Middle frontal gyrus (tissue), 1 donor: ENCODE data around the gene ABLIM2.

Experiments used
- DNase-seq: peaks from one replicate; pipeline ENCODE4 v3.0.0-alpha.2; 2015; ENCODE audit warnings: low spot score; ENCODE audit errors: extremely low spot score

ABLIM2 gene

DNA sequence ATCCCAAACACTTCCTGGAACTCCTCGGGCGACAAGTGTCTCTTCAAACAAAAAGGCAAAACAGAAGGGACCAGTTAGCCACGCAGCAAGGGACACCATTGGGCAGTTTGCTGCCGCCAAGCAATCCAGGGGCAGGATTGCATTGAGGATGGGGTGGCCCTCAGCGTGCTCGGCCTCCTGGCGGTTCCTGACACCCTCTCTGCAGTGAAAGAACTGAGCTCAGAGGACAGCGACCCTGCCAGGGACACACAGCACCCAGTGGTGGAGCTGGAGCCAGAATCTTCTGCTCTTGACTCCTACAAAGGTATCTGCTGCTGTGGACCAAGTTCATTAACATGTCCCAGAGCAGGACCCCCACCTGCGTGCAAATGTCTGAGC lies 191.6 kb downstream of the ABLIM2 start:
- DNase-seq: no peak

DNA sequence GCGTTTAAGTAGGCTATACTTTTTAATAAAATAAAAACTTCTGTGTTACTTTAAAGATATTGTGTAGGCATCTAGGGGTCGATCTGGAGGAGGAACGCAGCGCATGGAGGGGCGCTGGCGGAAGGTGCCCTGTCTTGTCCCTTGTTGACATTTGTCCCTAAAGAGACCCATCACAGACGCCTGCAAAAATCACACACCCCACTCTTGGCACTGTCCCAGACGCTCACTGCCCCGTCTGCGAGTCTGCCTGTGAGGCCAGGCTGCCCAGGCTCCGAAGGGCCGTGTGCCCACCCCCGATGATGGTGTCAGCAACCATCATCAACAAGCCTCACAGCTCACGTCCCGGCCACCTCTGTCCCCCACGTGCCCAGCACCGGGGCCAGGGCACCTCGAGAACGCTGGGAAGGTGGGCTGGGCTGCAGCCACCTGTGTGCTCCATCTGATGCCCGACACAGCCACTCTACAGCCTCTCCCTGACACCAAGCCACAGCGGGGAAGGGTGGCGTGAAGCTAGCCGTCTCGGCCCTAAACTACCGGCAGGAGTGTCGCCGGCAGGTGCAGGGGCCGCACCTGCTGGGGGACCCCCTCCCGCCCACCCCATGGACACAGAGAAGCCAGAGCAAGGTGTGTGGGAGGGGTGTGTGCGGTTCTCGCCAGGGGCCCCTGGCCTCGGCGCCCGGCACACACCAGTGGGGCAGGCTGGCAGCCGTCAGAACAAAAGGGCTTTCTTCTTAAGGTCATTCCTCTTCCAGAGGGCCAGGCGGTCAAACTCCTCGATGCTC lies 192.1 kb downstream of the ABLIM2 start:
- DNase-seq: no peak

DNA sequence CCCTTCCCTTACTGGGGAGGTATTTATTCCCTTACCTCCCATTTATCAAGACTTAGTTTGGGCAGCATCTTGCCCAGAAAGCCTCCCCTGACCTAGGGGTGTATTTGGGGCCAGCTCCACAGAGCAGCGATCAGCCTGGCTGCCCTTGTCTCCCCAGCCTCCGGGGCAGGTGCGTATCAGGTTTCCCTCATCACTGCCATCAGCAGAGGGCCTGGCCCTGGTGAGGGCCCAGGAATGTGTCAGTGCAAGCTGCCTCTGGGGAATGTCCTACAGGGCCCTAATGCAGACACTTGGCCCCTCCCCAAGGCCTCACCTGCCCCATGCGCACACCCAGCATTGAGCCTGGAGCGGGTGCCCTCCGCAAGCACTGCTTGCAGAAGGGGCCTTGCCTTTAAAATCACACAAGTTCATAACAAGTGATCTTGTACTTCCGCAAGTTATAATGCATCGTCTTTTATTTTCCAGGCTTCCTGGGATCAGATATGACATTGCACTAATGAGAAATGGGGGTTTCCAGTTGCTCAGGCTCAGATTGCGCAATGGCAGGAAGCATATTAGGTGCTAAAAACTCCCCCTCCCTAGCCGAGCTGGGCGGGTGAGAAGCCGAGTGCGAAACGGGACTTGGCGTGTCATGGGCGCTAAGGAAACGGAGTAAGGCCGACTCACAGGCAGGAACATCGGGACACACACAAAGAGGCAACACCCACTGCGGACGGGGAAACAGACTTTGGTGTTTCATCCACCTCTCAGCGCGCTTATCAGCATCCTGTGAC lies 193.5 kb downstream of the ABLIM2 start:
- no peak for DNase-seq

DNA sequence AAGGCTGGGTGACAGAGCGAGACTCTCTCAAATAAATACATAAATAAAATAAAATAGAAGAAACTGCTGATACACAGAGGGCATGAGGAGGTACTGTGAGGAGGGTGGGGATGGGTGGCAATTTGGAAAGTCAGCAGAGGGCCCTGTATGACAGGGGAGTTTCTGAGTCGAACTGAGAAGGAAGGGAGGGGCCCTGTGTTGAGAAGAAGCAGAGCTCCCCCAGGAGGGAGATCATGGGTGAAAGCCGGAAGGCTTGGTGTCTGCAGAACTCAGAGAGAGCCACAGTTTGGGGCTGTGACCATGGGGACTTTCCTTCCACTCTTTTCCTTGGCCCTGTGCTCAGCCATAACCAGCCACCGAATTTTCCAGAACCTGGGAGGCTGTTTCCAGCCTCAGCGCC lies 194.2 kb downstream of the ABLIM2 start:
- DNase-seq: no peak

DNA sequence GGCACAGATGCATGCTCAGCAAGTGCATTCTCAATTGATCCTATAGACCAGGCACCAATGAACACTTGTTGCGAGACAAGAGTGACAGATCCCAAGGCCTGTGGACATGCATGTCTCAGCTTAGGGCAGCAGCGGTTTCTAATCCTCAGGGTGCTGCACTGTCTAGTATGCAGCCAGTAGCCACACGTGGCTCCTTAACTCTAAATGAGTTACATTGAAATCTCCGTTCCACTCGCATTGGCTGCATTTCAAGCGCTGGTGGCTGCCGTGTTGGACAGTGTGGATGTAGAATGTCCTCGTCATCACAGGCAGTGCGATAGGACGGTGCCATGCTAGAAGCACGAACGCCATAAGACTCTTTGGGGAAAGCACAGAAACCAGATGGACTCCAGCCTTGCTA lies 194.9 kb downstream of the ABLIM2 start:
- DNase-seq: no peak

DNA sequence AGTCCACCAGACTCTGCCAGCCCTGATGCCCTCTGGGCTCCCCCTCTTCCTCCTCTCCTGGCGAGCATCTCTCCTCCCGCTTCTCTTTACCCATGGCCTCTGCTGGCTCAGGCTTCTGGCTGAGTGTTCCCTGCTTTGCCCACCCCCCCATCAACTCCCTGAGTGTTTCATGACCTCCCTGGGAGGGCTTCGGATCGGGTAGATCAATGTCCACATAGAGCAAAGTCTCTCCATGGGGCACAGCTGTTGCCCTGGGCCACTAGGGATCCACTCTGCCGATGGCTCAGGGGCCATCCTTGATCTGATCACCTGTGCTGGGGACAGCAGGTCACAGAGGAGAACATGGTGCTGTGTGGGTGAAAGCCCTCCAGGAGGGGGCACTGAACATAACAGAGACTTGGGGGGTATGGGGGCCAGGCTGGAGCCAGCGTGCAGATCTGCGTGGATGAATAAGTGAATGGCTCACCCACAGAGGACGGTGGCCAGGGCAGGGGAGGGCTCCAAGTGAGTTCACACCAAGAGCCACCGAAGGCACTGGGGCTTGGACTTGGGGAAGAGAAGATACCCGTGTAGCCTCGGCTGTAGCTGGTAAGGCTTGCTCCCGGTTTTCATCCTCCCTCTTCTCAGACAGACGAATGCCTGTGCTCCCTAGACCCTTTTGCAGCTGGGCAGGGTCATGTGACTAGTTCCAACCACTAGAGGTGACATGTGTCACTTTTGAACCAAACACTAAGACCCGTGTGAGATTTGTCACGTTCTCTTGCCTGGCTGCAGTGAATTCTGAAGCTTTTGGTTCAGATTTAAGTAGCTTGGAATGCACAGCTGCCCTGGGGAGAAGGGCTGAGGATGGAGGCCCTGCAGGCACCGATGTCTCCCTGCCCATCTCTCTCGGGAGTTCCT lies 195.8 kb downstream of the ABLIM2 start:
- DNase-seq: no peak

DNA sequence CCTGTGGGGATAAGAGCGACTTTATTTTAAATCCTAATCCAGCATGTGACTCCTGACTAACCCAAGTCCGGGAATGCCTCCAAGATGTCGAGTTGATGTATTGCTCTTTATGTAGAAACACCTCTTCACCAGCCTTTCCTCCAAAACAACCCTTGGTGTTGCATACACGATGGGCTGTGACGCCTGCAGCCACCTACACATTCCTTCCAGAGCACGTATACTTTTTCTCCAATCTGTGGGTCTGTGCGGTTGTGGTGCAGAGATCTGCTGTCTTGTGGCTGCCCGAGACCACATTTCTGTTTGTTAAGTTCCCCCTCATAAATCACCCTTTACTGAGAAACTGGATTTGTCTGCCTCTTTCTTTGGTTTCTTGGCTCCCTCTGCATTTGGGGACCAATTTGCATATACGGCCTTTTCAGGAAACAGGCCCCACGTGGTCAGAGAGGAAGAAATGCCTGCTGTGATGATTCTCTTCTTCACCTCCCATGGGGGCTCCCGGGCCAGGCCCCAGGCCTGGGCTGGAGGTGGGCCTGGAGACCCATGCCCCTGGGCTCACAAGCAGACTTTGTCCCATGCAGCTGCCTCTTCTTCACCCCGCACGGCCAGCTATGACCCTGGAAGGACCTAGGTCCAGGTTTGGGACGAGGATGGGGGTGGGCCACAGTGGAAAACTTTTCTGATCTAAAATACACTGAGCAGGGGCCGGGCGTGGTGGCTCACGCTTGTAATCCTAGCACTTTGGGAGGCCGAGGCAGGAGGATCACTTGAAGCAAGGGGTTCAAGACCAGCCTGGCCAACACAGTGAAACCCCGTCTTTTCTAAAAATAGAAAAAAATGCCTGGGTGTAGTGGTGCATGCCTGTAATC lies 197.6 kb downstream of the ABLIM2 start:
- DNase-seq: peak; percentile 54

DNA sequence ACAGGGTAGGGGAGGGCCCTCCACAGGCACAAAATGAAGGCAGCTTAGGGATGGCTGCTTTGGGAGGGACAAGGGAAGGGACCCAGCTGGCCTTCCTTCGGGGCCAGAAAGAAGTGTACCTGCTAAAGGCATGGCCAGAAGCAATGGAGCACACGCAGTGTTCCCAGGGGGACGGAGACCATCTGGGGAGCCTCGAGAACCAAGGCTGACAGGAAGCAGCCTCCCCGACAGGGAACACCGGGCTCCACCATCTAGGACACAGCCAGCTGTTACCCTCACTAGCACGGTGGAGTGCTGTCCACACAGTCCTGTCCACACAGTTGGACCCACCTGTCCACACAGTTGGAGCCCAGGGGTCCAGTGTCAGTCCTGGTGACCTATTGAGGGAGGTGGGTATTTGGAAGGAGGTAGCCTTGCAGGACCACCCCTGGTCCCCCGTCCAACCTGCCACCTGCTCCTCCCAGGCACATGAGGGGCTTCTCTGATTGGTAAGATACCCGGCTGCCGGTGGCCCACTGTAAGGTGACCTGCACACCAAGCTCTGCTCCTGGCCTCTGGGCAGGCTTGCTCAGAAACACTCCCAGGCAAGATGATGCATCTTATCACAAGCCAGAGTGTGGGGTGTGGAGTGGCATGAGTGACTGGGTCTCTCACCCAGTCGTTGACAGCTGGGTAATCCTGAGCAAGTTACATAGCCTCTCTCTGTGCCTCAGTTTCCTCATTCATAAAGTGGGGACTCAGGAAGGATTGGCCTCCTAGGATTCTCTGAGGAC lies 198.4 kb downstream of the ABLIM2 start:
- DNase-seq: no peak

DNA sequence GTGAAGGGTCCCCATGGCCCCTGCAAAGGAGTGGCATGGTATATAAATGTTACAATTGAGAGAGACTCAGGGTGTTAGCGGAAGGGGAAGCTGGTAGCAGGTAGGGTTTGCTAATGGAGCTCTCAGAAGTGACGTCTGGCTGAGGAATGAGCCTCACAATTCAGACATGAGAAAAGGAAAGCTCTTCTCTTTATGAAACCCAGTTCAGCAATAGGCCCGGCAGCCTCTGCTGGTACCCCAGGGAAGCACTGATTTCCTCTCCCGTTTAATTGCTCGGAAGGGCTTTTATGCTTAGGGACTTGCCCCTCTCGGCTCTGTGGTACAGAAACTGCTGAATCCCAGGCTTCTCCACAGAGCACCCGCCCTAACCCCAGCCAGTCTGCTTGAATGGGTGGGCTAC lies 199.5 kb downstream of the ABLIM2 start:
- no peak for DNase-seq

DNA sequence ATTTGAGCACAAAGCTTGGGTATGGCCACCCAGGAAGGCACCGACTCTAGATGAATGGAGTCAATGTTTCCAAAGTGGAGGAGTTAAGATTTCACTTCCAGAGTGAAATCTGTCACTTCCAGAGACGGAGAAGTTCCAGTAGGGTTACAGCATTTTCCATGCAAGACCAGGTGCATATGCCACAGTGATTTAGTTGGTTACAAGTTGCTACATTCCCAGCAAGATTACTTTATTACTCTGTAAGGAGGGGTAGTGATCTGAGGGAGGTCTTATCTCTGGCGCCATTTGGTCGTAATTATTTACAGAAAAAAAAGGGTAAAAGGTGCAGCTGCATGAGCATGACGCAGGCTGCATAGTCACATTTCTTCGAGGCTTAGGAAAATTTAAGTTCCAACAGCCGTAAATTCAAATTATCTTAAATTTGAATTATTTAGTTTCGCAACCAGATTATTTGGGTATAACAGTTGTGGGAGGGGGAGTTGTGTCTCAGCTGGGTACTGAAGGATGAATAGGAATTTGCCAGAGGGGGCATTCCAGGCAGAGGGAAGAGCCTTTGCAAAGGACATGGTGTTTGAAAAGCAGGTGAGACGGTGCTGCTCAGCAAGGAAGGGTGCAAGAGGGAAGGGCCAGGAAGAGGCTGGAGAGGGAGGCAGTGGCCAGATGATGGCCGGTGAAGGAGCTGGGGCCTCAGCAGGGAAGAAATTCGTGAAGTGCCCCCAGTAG lies 201.5 kb downstream of the ABLIM2 start:
- DNase-seq: no peak

DNA sequence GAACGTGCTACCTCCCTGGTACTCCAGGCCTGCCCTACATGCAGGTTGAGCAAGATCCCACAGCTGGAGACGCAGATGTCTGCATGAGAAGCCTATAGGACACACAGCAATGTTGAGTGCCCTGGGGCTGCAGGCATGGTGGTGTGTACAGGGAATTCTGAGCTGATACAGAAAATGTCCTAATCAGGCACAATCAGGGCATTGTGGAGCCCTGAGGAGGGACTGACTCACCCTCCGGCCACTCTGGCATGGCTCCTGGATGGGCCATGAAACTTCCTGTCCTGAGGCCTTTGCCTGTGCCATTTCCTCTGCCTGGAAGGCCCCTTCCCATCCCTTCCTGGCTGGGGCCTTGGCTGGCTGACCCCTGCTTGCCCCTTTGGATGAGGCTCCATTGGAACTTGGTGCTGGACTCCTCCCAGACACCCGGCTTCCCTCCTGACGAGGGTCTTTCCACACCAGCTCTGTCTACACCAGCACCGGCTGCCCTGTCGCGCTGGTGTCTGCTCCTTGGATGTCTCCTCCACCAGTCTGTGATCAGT lies 202.3 kb downstream of the ABLIM2 start:
- DNase-seq: no peak

DNA sequence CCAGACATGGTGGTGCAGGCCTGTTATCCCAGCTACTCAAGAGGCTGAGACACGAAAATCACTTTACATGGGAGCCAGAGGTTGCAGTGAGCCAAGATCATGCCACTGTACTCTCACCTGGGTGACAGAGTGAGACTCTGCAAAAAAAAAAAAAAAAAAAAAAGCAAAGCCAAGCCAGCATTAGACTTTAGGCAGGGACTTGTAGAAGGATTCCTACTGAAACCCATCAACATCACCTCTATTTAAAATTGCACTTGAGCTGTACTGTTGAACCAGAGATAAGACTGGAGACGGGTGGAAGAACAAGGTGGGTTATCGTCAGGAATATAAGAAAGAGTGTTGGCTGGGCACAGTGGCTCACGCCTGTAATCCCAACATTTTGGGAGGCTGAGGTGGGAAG lies 203.2 kb downstream of the ABLIM2 start:
- no peak for DNase-seq

DNA sequence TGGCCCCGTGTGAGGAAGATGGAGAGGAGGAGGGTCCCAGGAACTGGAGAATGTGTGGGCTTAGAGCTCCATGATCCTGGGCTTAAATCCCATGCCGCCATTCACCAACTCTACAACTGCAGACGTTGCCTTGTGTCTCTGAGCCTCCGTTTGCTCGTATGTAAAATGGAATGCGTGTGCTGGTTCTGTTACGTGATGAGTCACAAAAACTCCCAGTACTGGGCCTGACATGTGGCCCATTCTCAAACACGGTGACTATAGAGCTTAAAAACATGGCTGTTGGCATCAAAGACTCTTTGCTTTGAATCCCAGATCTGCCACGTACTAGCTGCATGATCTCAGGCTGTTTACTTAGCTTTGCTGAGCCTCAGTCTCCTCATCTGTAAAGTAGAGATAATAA lies 206.0 kb downstream of the ABLIM2 start:
- DNase-seq: no peak

DNA sequence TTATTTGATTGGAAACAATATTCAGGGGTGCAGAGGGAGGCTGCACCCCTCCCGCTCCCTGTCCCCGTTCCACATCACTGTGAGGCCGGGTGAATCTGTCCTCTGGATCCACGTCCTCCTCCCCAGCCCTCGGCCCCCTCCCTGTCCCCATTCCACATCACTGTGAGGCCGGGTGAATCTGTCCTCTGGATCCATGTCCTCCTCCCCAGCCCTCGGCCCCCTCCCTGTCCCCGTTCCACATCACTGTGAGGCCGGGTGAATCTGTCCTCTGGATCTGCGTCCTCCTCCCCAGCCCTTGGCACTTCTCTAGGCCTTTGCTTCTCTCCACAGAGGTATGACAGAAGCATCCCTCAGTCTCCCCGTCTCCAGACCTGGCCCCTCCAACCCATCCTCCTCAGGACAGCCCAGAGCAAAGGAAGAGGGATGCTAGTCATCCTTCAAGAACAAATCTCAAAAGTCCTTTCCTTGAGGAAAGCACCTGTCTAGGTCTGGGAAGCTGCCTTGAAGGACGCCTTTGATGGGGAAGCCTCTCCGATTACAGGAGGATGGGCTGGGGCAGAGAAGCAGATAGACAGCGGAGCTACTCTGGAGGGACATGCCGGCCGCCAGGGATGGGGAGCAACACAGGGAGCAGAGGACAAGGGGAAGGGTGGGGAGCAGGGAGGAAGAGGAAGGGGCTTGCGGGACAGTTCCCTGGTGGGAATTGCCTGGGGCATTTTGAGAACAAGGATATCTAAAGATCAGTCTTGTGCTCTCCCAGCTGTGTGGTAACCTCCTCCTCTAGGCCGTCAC lies 208.1 kb downstream of the ABLIM2 start:
- no peak for DNase-seq

DNA sequence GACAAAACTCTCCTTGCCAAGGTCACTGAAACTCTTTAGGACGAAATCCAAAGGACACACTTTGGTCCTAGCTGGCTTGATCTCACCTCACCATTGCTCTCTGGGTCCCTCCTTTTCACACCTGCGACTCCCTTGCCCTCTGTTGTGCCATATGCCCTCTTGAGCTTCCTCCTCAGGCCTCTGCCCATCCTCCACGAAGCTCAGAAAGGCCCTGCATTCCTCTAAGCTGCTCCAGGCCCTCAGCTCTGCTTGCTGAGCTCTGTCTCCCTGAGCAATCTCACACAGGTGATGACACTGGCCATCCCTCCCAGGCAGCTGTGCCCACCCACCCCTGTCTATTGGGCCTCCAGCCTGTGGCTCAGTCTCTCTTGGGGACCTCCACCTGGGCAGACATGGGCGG lies 208.9 kb downstream of the ABLIM2 start:
- DNase-seq: no peak

DNA sequence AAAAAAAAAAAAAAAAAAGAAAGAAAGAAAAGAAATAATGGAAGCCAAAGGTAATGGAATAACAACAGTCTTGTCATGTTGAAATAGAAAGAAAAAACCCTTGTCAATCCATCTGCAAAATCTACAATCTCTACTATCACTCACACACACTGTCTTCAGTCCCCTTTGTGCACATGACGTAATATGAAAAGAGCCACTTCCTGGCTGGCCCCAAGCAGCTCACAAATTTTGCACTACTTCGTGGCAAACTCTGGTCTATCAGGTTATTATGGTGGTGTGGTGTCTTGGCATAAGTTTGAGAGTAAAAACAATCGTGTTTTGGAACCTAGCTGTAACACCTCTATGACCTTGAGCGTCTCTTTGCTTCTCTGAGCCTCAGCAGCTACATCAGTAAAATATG lies 210.7 kb downstream of the ABLIM2 start:
- no peak for DNase-seq

DNA sequence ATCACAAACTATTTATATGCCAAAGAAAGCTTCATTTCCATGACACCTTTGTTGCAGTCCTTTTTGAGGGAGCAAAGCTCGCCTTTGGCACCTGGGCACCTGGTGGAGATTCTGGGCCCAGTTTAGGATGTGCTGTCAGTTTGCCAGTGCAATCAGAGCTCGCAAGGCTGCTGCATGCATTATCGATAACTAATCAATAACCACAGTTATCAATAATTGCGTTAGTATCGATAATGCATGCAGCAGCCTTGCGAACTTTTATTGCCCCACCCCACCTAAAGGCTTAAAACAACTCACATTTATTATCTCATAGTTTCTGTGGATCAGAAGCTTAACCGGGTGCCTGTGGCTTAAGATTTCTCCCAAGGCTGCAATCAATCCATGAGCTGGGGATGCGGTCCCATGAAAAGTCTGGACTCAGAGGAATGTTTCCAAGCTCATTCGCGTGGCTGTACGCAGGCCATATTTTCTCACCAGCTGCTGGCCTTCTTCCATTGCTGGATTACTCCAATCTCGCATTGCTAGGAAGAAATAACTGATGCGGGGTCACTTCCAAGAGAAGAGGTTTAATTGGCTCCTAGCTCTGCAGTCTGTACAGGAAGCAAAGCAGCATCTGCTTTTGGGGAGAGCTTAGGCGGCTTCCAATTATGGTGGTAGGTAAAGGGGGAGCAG lies 212.8 kb downstream of the ABLIM2 start:
- no peak for DNase-seq
